SH-SY5Y (cell line): ENCODE data around the gene NT5M.

Source experiments
- GATA2 ChIP-seq: IDR thresholded peaks from 2 replicates; pipeline ENCODE4 v1.6.1; 2011; ENCODE audit warnings: mild to moderate bottlenecking, low read depth, low read length
- GATA3 ChIP-seq: IDR thresholded peaks from 2 replicates; pipeline ENCODE4 v1.6.1; 2011; ENCODE audit warnings: low read depth, mild to moderate bottlenecking, low read length, moderate library complexity

DNA sequence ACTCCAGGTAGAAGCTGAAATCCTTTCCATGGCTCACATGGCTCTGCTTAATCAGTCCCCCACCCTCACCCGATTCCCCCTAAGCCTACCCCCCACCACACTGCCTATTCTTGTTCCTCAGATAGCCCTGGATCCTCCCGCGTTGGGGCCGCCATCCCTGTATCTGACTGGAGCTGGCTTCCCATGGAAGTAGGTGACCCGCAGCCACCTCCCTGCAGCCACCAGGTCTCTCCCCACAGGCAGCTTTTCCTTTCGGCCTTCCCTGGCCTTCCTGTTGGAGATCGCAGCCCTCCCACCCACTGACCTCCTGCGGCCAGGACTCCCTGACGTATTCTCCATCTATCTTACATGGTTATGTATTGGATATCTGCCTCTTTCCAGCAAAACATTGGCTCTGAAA lies 91.3 kb downstream of the NT5M start:
- TF ChIP-seq GATA3 (no peak), GATA2 (no peak)
